ENCODE results near the gene FBXO36. TPM values are rescaled to one million over a fixed set of nuclear protein-coding genes. Genes with fewer than 3 reads are reported as not detected.

Gene FBXO36
- total and polyA plus RNA-seq, 2 of the 4 experiments (the other 2 are of a cell fraction), result 1.3 to 2.2 TPM

DNA sequence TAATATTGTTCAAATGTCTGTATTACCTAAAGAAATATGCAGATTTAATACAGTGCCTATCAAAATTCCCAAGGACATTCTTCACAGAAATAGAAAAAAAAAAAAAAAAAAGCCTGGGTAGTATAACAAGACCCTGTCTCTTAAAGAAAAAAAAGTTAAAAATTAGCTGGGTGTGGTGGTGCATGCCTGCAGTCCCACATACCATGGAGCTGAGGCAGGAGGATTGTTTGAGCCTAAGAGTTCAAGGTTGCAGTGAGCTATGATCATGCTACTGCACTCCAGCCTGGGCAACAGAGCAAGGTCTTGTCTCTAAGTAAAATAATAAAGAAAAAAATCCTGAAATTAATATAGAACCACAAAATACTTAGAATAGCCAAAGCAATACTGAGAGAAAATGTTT, 94.5 kb downstream of the FBXO36 start:
- POLR2A ChIA-PET (ENCODE audit: unreplicated experiment), result no interaction called here

More for the DNA sequence above, 94.5 kb downstream of the FBXO36 start:
- H2BK15ac ChIP-seq (ENCODE audit: low read depth, low read length), result no peak overlapping the region
- no peak overlapping the region for H4K5ac ChIP-seq (ENCODE audit: low read depth, low read length)
- no peak overlapping the region for H2BK120ac ChIP-seq (ENCODE audit: low read depth, low read length)
- no peak overlapping the region for H4K8ac ChIP-seq (ENCODE audit: low read depth in 2 of 2, low read length in 2 of 2)
- DNase-seq, result no peak
- no peak overlapping the region for H2AK9ac ChIP-seq (replicated peaks; ENCODE audit: low read depth, low read length, poor library complexity)
- H3K4me3 ChIP-seq (ENCODE audit: insufficient read depth, low read depth, low read length), result no peak overlapping the region
- dilution Hi-C loops (cut with HindIII; ENCODE audit: low sequenced_read_pairs, unreplicated experiment) (no loop called here), intact Hi-C loops (cut with micrococcal nuclease) (no loop called here), in situ Hi-C loops (cut with MboI; ENCODE audit: low sequenced_read_pairs) (loop anchor here (25.0 kb wide), 1 partner anchor 795 kb away; no protein-coding TSS in a partner anchor)
- peak; percentile 42; the same call in 1 of the 2 replicates for ATAC-seq (ENCODE audit: low read depth)
- H3K4me2 ChIP-seq (ENCODE audit: low read depth, low read length), result no peak overlapping the region
- no peaks in the 10 kb centered on the region for H3K9me3 ChIP-seq (ENCODE audit: control insufficient read depth, insufficient read depth, low read length)
- no peak overlapping the region for H2BK5ac ChIP-seq (ENCODE audit: low read depth, low read length, poor library complexity, severe bottlenecking)
- no peaks in the 10 kb centered on the region for H3K36me3 ChIP-seq (ENCODE audit: control insufficient read depth, insufficient read depth, low read length)
- peaks cover 7% of the 10 kb centered on the region for H3K9me1 ChIP-seq (ENCODE audit: insufficient read depth, low read length)
- no peak overlapping the region for H3K18ac ChIP-seq (ENCODE audit: low read depth, low read length)
- no peak overlapping the region for H3K14ac ChIP-seq (replicated peaks; ENCODE audit: low read depth, low read length)
- H3K4ac ChIP-seq (ENCODE audit: low read depth, low read length), result no peak overlapping the region
- CTCF ChIA-PET, result no interaction called here
- no peak overlapping the region for H2AFZ ChIP-seq (replicated peaks; ENCODE audit: low read length, poor library complexity)
- H3K4me1 ChIP-seq (ENCODE audit: control insufficient read depth, insufficient read depth, low read length), result peaks cover 7% of the 10 kb centered on the region
- H3K56ac ChIP-seq (ENCODE audit: extremely low read depth, insufficient read depth, low read length), result no peak overlapping the region
- H3K27me3 ChIP-seq (ENCODE audit: control insufficient read depth, insufficient read depth, low read length), result no peaks in the 10 kb centered on the region
- BruUV-seq (replicated peaks), result no TSS peak
- H3K9ac ChIP-seq (ENCODE audit: low read depth, low read length), result no peak overlapping the region
- H2AK5ac ChIP-seq (ENCODE audit: low read depth, low read length), result 0 out of 2 replicates have a peak overlapping the region, but pooled peaks have one; percentile 51
- TF ChIP-seq BHLHE40 (IDR thresholded peaks at IDR 0.05; ENCODE audit: low read depth, low read length) (no peak), CHD1 (IDR thresholded peaks at IDR 0.05; ENCODE audit: low read depth, low read length) (no peak), FOS (IDR thresholded peaks at IDR 0.05; ENCODE audit: low read depth, low read length) (no peak), CEBPB (IDR thresholded peaks at IDR 0.05; ENCODE audit: low read depth, low read length) (no peak), RCOR1 (IDR thresholded peaks at IDR 0.05; ENCODE audit: insufficient replicate concordance, low read length) (no peak), SMC3 (IDR thresholded peaks at IDR 0.05; ENCODE audit: low read depth, low read length) (no peak), NFE2L2 (IDR thresholded peaks at IDR 0.05; ENCODE audit: low read depth, low read length) (no peak), POLR2A (IDR thresholded peaks at IDR 0.05; ENCODE audit: low read depth, low read length) (no peak), RFX5 (IDR thresholded peaks at IDR 0.05; ENCODE audit: low read depth, low read length) (no peak), MXI1 (IDR thresholded peaks at IDR 0.05; ENCODE audit: borderline replicate concordance, low read depth, low read length) (no peak), RAD21 (IDR thresholded peaks at IDR 0.05; ENCODE audit: low read length) (no peak), MAZ (IDR thresholded peaks at IDR 0.05; ENCODE audit: borderline replicate concordance, low read depth, low read length) (no peak), MAFK (IDR thresholded peaks at IDR 0.05; ENCODE audit: low read depth, low read length) (no peak)
- TF ChIP-seq, protein P1, sequence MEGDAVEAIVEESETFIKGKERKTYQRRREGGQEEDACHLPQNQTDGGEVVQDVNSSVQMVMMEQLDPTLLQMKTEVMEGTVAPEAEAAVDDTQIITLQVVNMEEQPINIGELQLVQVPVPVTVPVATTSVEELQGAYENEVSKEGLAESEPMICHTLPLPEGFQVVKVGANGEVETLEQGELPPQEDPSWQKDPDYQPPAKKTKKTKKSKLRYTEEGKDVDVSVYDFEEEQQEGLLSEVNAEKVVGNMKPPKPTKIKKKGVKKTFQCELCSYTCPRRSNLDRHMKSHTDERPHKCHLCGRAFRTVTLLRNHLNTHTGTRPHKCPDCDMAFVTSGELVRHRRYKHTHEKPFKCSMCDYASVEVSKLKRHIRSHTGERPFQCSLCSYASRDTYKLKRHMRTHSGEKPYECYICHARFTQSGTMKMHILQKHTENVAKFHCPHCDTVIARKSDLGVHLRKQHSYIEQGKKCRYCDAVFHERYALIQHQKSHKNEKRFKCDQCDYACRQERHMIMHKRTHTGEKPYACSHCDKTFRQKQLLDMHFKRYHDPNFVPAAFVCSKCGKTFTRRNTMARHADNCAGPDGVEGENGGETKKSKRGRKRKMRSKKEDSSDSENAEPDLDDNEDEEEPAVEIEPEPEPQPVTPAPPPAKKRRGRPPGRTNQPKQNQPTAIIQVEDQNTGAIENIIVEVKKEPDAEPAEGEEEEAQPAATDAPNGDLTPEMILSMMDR (conservative IDR thresholded peaks at IDR 0.05; ENCODE audit: low read depth, low read length), result no peak
- TF ChIP-seq, protein P2, sequence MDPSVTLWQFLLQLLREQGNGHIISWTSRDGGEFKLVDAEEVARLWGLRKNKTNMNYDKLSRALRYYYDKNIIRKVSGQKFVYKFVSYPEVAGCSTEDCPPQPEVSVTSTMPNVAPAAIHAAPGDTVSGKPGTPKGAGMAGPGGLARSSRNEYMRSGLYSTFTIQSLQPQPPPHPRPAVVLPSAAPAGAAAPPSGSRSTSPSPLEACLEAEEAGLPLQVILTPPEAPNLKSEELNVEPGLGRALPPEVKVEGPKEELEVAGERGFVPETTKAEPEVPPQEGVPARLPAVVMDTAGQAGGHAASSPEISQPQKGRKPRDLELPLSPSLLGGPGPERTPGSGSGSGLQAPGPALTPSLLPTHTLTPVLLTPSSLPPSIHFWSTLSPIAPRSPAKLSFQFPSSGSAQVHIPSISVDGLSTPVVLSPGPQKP (IDR thresholded peaks at IDR 0.05; ENCODE audit: borderline replicate concordance, low read depth, low read length), result no peak
- TF ChIP-seq, protein P3, sequence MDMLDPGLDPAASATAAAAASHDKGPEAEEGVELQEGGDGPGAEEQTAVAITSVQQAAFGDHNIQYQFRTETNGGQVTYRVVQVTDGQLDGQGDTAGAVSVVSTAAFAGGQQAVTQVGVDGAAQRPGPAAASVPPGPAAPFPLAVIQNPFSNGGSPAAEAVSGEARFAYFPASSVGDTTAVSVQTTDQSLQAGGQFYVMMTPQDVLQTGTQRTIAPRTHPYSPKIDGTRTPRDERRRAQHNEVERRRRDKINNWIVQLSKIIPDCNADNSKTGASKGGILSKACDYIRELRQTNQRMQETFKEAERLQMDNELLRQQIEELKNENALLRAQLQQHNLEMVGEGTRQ (IDR thresholded peaks at IDR 0.05; ENCODE audit: low read depth, low read length), result no peak
- H3K27ac ChIP-seq (ENCODE audit: insufficient read depth, low read length), result no peak overlapping the region
- H4K20me1 ChIP-seq (ENCODE audit: insufficient read depth, low read length), result no peaks in the 10 kb centered on the region
- no peak overlapping the region for H3K23ac ChIP-seq (ENCODE audit: low read depth, low read length)
- 0 out of 2 replicates have a peak overlapping the region, but pooled peaks have one; percentile 35 for H2BK20ac ChIP-seq (ENCODE audit: low read depth, low read length)
- H4K91ac ChIP-seq (ENCODE audit: insufficient read depth, low read depth, low read length), result no peak overlapping the region
- H3K79me1 ChIP-seq (ENCODE audit: low read depth in 1 of 2, low read length in 2 of 2), result no peaks in the 10 kb centered on the region

Measured in IMR-90 (cell line).